ENCODE results near the gene GRID2. TPM values are rescaled to one million over a fixed set of nuclear protein-coding genes. Genes with fewer than 3 reads are reported as not detected.

The GRID2 gene
- total RNA-seq, 1 experiment from 2014 or later: not detected

DNA sequence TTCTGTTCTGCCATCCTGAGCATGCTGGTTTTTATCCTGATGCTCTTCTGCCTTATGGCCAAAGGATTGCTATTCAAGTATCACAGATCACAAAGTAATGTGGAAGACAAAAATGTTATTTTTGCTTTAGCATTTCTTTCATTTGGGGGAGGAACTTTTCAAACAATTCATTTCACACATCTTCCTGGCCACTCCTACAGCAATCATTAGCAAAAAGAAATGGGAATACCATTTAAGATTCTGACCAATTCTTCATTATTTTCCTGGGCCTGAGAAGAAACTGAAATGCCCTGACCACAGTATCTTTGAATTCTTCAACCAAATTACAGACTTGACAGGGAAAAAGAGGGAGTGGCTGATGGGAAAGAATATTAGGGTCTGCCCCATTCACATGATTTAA is 38.0 kb upstream of the GRID2 start:
- Histone ChIP-seq H3K9me3 (no peaks in the 10 kb centered on the region), H3K36me3 (ENCODE audit: control insufficient read depth, insufficient read depth, low read length) (no peaks in the 10 kb centered on the region), H3K4me3 (ENCODE audit: low read depth, low read length) (no peak overlapping the region), H3K27me3 (replicated peaks; ENCODE audit: control insufficient read depth, insufficient read depth, low read length) (no peaks in the 10 kb centered on the region), H3K4me1 (no peaks in the 10 kb centered on the region)
- Mint-ChIP-seq H3K27ac (ENCODE audit: unreplicated experiment) (no peak overlapping the region), H3K4me1 (ENCODE audit: low read depth, unreplicated experiment) (no peaks in the 10 kb centered on the region), H3K4me3 (ENCODE audit: unreplicated experiment) (no peak overlapping the region), H3K27me3 (ENCODE audit: insufficient read depth, unreplicated experiment) (no peaks in the 10 kb centered on the region), H3K9me3 (ENCODE audit: unreplicated experiment) (no peaks in the 10 kb centered on the region), H3K36me3 (ENCODE audit: insufficient read depth, unreplicated experiment) (no peaks in the 10 kb centered on the region)
- no TSS peak for BruUV-seq (replicated peaks)
- intact Hi-C loops (cut with micrococcal nuclease; ENCODE audit: unreplicated experiment): no loop called here
- DNase-seq: no peak
- CTCF ChIA-PET: no interaction called here
- POLR2A ChIA-PET: no interaction called here
- TF ChIP-seq, protein P1, sequence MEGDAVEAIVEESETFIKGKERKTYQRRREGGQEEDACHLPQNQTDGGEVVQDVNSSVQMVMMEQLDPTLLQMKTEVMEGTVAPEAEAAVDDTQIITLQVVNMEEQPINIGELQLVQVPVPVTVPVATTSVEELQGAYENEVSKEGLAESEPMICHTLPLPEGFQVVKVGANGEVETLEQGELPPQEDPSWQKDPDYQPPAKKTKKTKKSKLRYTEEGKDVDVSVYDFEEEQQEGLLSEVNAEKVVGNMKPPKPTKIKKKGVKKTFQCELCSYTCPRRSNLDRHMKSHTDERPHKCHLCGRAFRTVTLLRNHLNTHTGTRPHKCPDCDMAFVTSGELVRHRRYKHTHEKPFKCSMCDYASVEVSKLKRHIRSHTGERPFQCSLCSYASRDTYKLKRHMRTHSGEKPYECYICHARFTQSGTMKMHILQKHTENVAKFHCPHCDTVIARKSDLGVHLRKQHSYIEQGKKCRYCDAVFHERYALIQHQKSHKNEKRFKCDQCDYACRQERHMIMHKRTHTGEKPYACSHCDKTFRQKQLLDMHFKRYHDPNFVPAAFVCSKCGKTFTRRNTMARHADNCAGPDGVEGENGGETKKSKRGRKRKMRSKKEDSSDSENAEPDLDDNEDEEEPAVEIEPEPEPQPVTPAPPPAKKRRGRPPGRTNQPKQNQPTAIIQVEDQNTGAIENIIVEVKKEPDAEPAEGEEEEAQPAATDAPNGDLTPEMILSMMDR (IDR thresholded peaks at IDR 0.05; ENCODE audit: insufficient read depth in 1 of 2, low read depth in 1 of 2, low read length in 1 of 2, severe bottlenecking in 1 of 2, unreplicated experiment in 1 of 2): no peak

DNA sequence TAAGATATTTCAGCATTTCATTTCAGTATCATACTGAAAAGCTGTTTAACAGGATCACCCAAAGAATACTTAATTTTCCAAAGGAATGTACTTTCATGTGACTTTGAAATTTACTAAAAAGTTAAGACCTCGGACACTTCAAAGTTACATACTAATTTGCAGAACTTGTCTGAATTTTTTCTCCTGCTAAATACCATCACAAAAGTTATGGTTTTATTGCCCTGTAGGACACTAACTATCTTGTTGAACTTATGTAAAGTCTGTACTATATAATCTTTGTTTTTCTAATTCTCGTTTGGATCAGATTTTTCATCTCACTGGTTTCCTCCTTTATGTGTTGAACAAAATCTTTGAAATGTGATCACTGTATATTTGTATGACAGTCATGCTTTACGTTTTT is 37.2 kb upstream of the GRID2 start:
- H3K4me1 Mint-ChIP-seq (ENCODE audit: low read depth, unreplicated experiment): no peaks in the 10 kb centered on the region
- H3K36me3 ChIP-seq (ENCODE audit: control insufficient read depth, insufficient read depth, low read length): no peaks in the 10 kb centered on the region
- intact Hi-C loops (cut with micrococcal nuclease; ENCODE audit: unreplicated experiment): no loop called here
- H3K36me3 Mint-ChIP-seq (ENCODE audit: insufficient read depth, unreplicated experiment): no peaks in the 10 kb centered on the region
- H3K4me3 Mint-ChIP-seq (ENCODE audit: unreplicated experiment): no peak overlapping the region
- DNase-seq: no peak
- H3K27me3 ChIP-seq (replicated peaks; ENCODE audit: control insufficient read depth, insufficient read depth, low read length): no peaks in the 10 kb centered on the region
- no peaks in the 10 kb centered on the region for H3K4me1 ChIP-seq
- TF ChIP-seq, protein P1 (IDR thresholded peaks at IDR 0.05; ENCODE audit: insufficient read depth in 1 of 2, low read depth in 1 of 2, low read length in 1 of 2, severe bottlenecking in 1 of 2, unreplicated experiment in 1 of 2): no peak
- no peaks in the 10 kb centered on the region for H3K27me3 Mint-ChIP-seq (ENCODE audit: insufficient read depth, unreplicated experiment)
- CTCF ChIA-PET: no interaction called here
- POLR2A ChIA-PET: no interaction called here
- BruUV-seq (replicated peaks): no TSS peak
- H3K9me3 ChIP-seq: no peaks in the 10 kb centered on the region
- no peaks in the 10 kb centered on the region for H3K9me3 Mint-ChIP-seq (ENCODE audit: unreplicated experiment)
- no peak overlapping the region for H3K4me3 ChIP-seq (ENCODE audit: low read depth, low read length)
- H3K27ac Mint-ChIP-seq (ENCODE audit: unreplicated experiment): no peak overlapping the region

DNA sequence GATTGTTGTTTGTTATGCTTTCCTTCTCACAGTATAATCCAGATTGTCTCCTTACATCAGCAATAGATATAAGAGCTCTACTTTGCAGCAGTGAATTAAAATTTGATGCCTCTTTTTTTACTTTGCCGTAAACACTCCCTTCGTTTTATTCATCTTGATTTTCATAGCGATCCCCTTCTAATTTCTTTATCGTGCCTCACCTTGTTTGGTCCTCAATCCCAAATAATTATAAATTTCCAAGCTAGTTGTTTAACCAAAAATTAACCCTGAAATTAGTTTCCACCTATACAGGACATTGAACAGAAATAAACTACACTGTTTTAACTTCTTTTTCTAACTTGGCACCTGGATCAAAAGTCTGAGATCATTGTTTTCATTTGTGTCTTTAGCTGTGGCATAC is 35.1 kb upstream of the GRID2 start:
- DNase-seq: no peak
- Mint-ChIP-seq H3K27ac (ENCODE audit: unreplicated experiment) (no peak overlapping the region), H3K4me3 (ENCODE audit: unreplicated experiment) (no peak overlapping the region), H3K27me3 (ENCODE audit: insufficient read depth, unreplicated experiment) (no peaks in the 10 kb centered on the region), H3K36me3 (ENCODE audit: insufficient read depth, unreplicated experiment) (no peaks in the 10 kb centered on the region), H3K9me3 (ENCODE audit: unreplicated experiment) (no peaks in the 10 kb centered on the region), H3K4me1 (ENCODE audit: low read depth, unreplicated experiment) (no peaks in the 10 kb centered on the region)
- Histone ChIP-seq H3K9me3 (no peaks in the 10 kb centered on the region), H3K4me3 (ENCODE audit: low read depth, low read length) (no peak overlapping the region), H3K4me1 (no peaks in the 10 kb centered on the region), H3K27me3 (replicated peaks; ENCODE audit: control insufficient read depth, insufficient read depth, low read length) (no peaks in the 10 kb centered on the region), H3K36me3 (ENCODE audit: control insufficient read depth, insufficient read depth, low read length) (no peaks in the 10 kb centered on the region)
- TF ChIP-seq, protein P1 (IDR thresholded peaks at IDR 0.05; ENCODE audit: insufficient read depth in 1 of 2, low read depth in 1 of 2, low read length in 1 of 2, severe bottlenecking in 1 of 2, unreplicated experiment in 1 of 2): no peak
- ChIA-PET CTCF (no interaction called here), POLR2A (no interaction called here)
- no TSS peak for BruUV-seq (replicated peaks)
- intact Hi-C loops (cut with micrococcal nuclease; ENCODE audit: unreplicated experiment): no loop called here
